Astrocyte (in vitro differentiated cells and primary cell): Measurements from ENCODE around the gene ROPN1. TPM values are rescaled to one million over a fixed set of nuclear protein-coding genes. Genes with fewer than 3 reads are reported as not detected.
"Not testable (repeated sequence)": the region's sequence is repeated elsewhere in the genome, so short reads cannot be mapped to it uniquely, and the experiment has no call there.

ENCODE experiments used
- DNase-seq: peaks from one replicate; pipeline ENCODE4 v3.0.0-alpha.2; 2010; ENCODE audit warnings: low read depth
- FAIRE-seq: peaks from 2 replicates; lab custom pipeline; 2011; peaks lifted over from hg19 to GRCh38; lab: Jason Lieb, UNC
- H2AFZ ChIP-seq: 2 replicates; pipeline ENCODE4 v1.6.0; 2012; ENCODE audit warnings: low read depth, low read length, inconsistent platforms
- H3K27ac ChIP-seq: 2 replicates; pipeline ENCODE4 v1.5.1; 2011; ENCODE audit warnings: low read depth, low read length, inconsistent platforms
- H3K27me3 ChIP-seq: 2 replicates; pipeline ENCODE4 v1.6.0; 2011; ENCODE audit warnings: low read length, inconsistent platforms; ENCODE audit not compliant: insufficient read depth
- H3K36me3 ChIP-seq: 2 replicates; pipeline ENCODE4 v1.5.1; 2011; ENCODE audit warnings: low read length, inconsistent platforms; ENCODE audit not compliant: insufficient read depth
- H3K4me1 ChIP-seq: 2 replicates; pipeline ENCODE4 v1.5.1; 2011; ENCODE audit warnings: low read length, inconsistent platforms; ENCODE audit not compliant: insufficient read depth
- H3K4me2 ChIP-seq: 2 replicates; pipeline ENCODE4 v1.6.0; 2012; ENCODE audit warnings: low read length, inconsistent platforms
- H3K4me3 ChIP-seq: 2 replicates; pipeline ENCODE4 v1.5.1; 2011; ENCODE audit warnings: low read depth, mild to moderate bottlenecking, low read length, inconsistent platforms; ENCODE audit not compliant: insufficient read depth
- H3K79me2 ChIP-seq: 2 replicates; pipeline ENCODE4 v1.6.0; 2012; ENCODE audit warnings: mild to moderate bottlenecking, low read length, inconsistent platforms; ENCODE audit not compliant: insufficient read depth
- H3K9ac ChIP-seq: 2 replicates; pipeline ENCODE4 v1.6.0; 2012; ENCODE audit warnings: mild to moderate bottlenecking, low read length, inconsistent platforms
- H3K9me3 ChIP-seq: 2 replicates; pipeline ENCODE4 v1.5.1; 2012; ENCODE audit warnings: low read depth, mild to moderate bottlenecking, low read length, inconsistent platforms; ENCODE audit not compliant: insufficient read depth
- H4K20me1 ChIP-seq: 2 replicates; pipeline ENCODE4 v1.6.0; 2012; ENCODE audit warnings: low read length, inconsistent platforms; ENCODE audit not compliant: insufficient read depth
- H3K27ac Mint-ChIP-seq: one replicate; pipeline ENCODE4 v1.8.0; 2021; ENCODE audit warnings: mild to moderate bottlenecking, mixed read lengths; ENCODE audit not compliant: unreplicated experiment
- H3K27me3 Mint-ChIP-seq: one replicate; pipeline ENCODE4 v1.8.0; 2021; ENCODE audit warnings: low read depth, mixed read lengths; ENCODE audit not compliant: unreplicated experiment
- H3K36me3 Mint-ChIP-seq: one replicate; pipeline ENCODE4 v1.8.0; 2021; ENCODE audit warnings: low read depth, mixed read lengths; ENCODE audit not compliant: unreplicated experiment
- H3K4me1 Mint-ChIP-seq: one replicate; pipeline ENCODE4 v1.8.0; 2021; ENCODE audit warnings: low read depth, mixed read lengths; ENCODE audit not compliant: unreplicated experiment
- H3K4me3 Mint-ChIP-seq: one replicate; pipeline ENCODE4 v1.8.0; 2021; ENCODE audit warnings: mild to moderate bottlenecking, moderate library complexity, mixed read lengths; ENCODE audit not compliant: unreplicated experiment
- H3K9me3 Mint-ChIP-seq: one replicate; pipeline ENCODE4 v1.8.0; 2021; ENCODE audit warnings: mild to moderate bottlenecking, mixed read lengths; ENCODE audit not compliant: unreplicated experiment
- CTCF ChIP-seq: IDR thresholded peaks from 2 replicates; pipeline ENCODE4 v1.5.1; 2011; ENCODE audit warnings: low read depth, mild to moderate bottlenecking, inconsistent platforms, low read length, moderate library complexity; ENCODE audit not compliant: insufficient read depth
- EZH2 ChIP-seq: IDR thresholded peaks from 2 replicates; pipeline ENCODE4 v1.6.1; 2012; ENCODE audit warnings: mild to moderate bottlenecking, low read length, inconsistent platforms; ENCODE audit not compliant: insufficient read depth
- total RNA-seq: library from RNA; stranded (reverse); gene quantifications from 2 replicates; pipeline ENCODE4 v1.2.1, GENCODE V29; 2021

ROPN1 gene
- total RNA-seq, 1 donor from 2014 or later, result not detected

- H3K36me3 Mint-ChIP-seq, H3K36me3 ChIP-seq, H3K4me1 Mint-ChIP-seq, H3K27ac Mint-ChIP-seq, H3K9ac ChIP-seq, H4K20me1 ChIP-seq, H3K4me2 ChIP-seq, H3K9me3 Mint-ChIP-seq, H3K79me2 ChIP-seq, H3K27ac ChIP-seq, H3K4me3 Mint-ChIP-seq, DNase-seq, FAIRE-seq, H3K9me3 ChIP-seq, H3K4me1 ChIP-seq, H2AFZ ChIP-seq, H3K4me3 ChIP-seq: not testable (repeated sequence)
- peaks cover 47% of the 10 kb centered on the region for H3K27me3 Mint-ChIP-seq
- peaks cover 11% of the 10 kb centered on the region for H3K27me3 ChIP-seq
Observed at GRCh38 chr3:124001366-124001765, 9.4 kb upstream of the ROPN1 start.

- H3K27ac Mint-ChIP-seq, result peak overlapping the region; percentile 73
- TF ChIP-seq CTCF (no peak), EZH2 (no peak)
Observed at GRCh38 chr3:123997543-123997942, 5.6 kb upstream of the ROPN1 start.

GRCh38 chr3:123993818-123994217 is 1.9 kb upstream of the ROPN1 start:
- DNase-seq (no peak), FAIRE-seq (no peak)
- H3K4me1 ChIP-seq, result peaks cover 3% of the 10 kb centered on the region
- no peaks in the 10 kb centered on the region for H4K20me1 ChIP-seq
- no peak overlapping the region for H2AFZ ChIP-seq
- no peak overlapping the region for H3K4me2 ChIP-seq
- Mint-ChIP-seq H3K9me3 (peaks cover 3% of the 10 kb centered on the region), H3K4me1 (peaks cover 8% of the 10 kb centered on the region), H3K4me3 (no peak overlapping the region), H3K36me3 (peaks cover 2% of the 10 kb centered on the region), H3K27ac (no peak overlapping the region), H3K27me3 (peaks cover 24% of the 10 kb centered on the region)
- peaks cover 35% of the 10 kb centered on the region for H3K27me3 ChIP-seq
- peaks cover 7% of the 10 kb centered on the region for H3K9me3 ChIP-seq
- no peak overlapping the region for H3K27ac ChIP-seq
- H3K4me3 ChIP-seq, result no peak overlapping the region
- TF ChIP-seq EZH2, result no peak
- no peak for TF ChIP-seq CTCF
- no peaks in the 10 kb centered on the region for H3K36me3 ChIP-seq
- no peak overlapping the region for H3K9ac ChIP-seq
- H3K79me2 ChIP-seq, result no peaks in the 10 kb centered on the region

More at GRCh38 chr3:123997543-123997942, 5.6 kb upstream of the ROPN1 start:
- H3K4me2 ChIP-seq, result no peak overlapping the region
- peaks cover 3% of the 10 kb centered on the region for H3K4me1 ChIP-seq
- H3K9ac ChIP-seq, result no peak overlapping the region
- H3K27ac ChIP-seq, result no peak overlapping the region
- peaks cover 3% of the 10 kb centered on the region for H3K9me3 Mint-ChIP-seq
- H4K20me1 ChIP-seq, result no peaks in the 10 kb centered on the region
- no peaks in the 10 kb centered on the region for H3K36me3 ChIP-seq
- H3K36me3 Mint-ChIP-seq, result peaks cover 2% of the 10 kb centered on the region
- H3K4me3 Mint-ChIP-seq, result peak overlapping the region; percentile 40
- peaks cover 27% of the 10 kb centered on the region for H3K27me3 Mint-ChIP-seq
- H3K27me3 ChIP-seq, result peaks cover 23% of the 10 kb centered on the region
- FAIRE-seq, result no peak
- no peak overlapping the region for H2AFZ ChIP-seq
- H3K4me3 ChIP-seq, result no peak overlapping the region
- H3K4me1 Mint-ChIP-seq, result peaks cover 8% of the 10 kb centered on the region
- H3K79me2 ChIP-seq, result no peaks in the 10 kb centered on the region
- H3K9me3 ChIP-seq, result peaks cover 7% of the 10 kb centered on the region
- DNase-seq, result peak; percentile 34
